CD14-positive monocyte (primary cell): ENCODE results near the gene DHRS7B. TPM values are rescaled to one million over a fixed set of nuclear protein-coding genes. Genes with fewer than 3 reads are reported as not detected.

Source experiments
- DNase-seq, 3 donors: peaks; one replicate each; pipeline ENCODE4 v3.0.0-alpha.2; 2011 to 2022
- H2AFZ ChIP-seq: 2 replicates; pipeline ENCODE4 v1.6.0; 2012; ENCODE audit warnings: mild to moderate bottlenecking, low read depth, low read length, inconsistent platforms; ENCODE audit not compliant: insufficient read depth, poor library complexity, severe bottlenecking
- H3K27ac ChIP-seq, 2 donors: 1 replicate in 1 of 2; 2 replicates in 1 of 2; pipeline ENCODE4 v1.5.1; 2012 to 2013; ENCODE audit warnings: low read length in 2 of 2, control low read depth in 1 of 2, inconsistent platforms in 1 of 2, low read depth in 1 of 2, mild to moderate bottlenecking in 1 of 2
- H3K27me3 ChIP-seq, 2 donors: one replicate each; pipeline versions ENCODE4 v1.6.0 to v1.6.1; 2011 to 2013; ENCODE audit warnings: low read length in 2 of 2; ENCODE audit not compliant: control insufficient read depth in 2 of 2, insufficient read depth in 2 of 2
- H3K36me3 ChIP-seq, 2 donors: replicated peaks in 1 of 2; 1 replicate in 1 of 2; 2 replicates in 1 of 2; pipeline versions ENCODE4 v1.5.1 to v1.6.1; 2012 to 2013; ENCODE audit warnings: low read length in 2 of 2, control low read depth in 1 of 2, inconsistent platforms in 1 of 2, mild to moderate bottlenecking in 1 of 2; ENCODE audit not compliant: insufficient read depth in 2 of 2, control insufficient read depth in 1 of 2
- H3K4me1 ChIP-seq, 2 donors: 1 replicate in 1 of 2; 2 replicates in 1 of 2; pipeline versions ENCODE4 v1.5.1 to v1.6.1; 2012 to 2013; ENCODE audit warnings: low read length in 2 of 2, control low read depth in 1 of 2, inconsistent platforms in 1 of 2, mild to moderate bottlenecking in 1 of 2, moderate library complexity in 1 of 2; ENCODE audit not compliant: insufficient read depth in 2 of 2, control insufficient read depth in 1 of 2
- H3K4me2 ChIP-seq: replicated peaks from 2 replicates; pipeline ENCODE3; 2012; ENCODE audit warnings: low read length, moderate library complexity, mild to moderate bottlenecking; ENCODE audit not compliant: poor library complexity, severe bottlenecking; ENCODE audit errors: extremely low read depth
- H3K4me3 ChIP-seq, 3 experiments: fragments of 200-600 bp in 1 of 3; sonication (generic) in 1 of 3; replicated peaks in 1 of 3; 1 replicate in 2 of 3; 2 replicates in 1 of 3; pipeline ENCODE4 v1.5.1; 2011 to 2013; ENCODE audit warnings: low read length in 3 of 3, mild to moderate bottlenecking in 3 of 3, control low read depth in 2 of 3, low read depth in 2 of 3, inconsistent platforms in 1 of 3, moderate library complexity in 1 of 3
- H3K79me2 ChIP-seq: 2 replicates; pipeline ENCODE4 v1.6.0; 2012; ENCODE audit warnings: mild to moderate bottlenecking, control low read depth, inconsistent platforms, low read length, moderate library complexity; ENCODE audit not compliant: insufficient read depth
- H3K9ac ChIP-seq: 2 replicates; pipeline ENCODE4 v1.6.0; 2017; ENCODE audit warnings: low read length, mild to moderate bottlenecking; ENCODE audit not compliant: insufficient read depth, poor library complexity, severe bottlenecking
- H3K9me3 ChIP-seq, 2 donors: replicated peaks in 1 of 2; 1 replicate in 1 of 2; 2 replicates in 1 of 2; pipeline versions ENCODE4 v1.5.1 to v1.6.1; 2012 to 2013; ENCODE audit warnings: low read length in 2 of 2, control low read depth in 1 of 2; ENCODE audit not compliant: control insufficient read depth in 1 of 2, insufficient read depth in 1 of 2
- H4K20me1 ChIP-seq: 2 replicates; pipeline ENCODE4 v1.6.0; 2012; ENCODE audit warnings: mild to moderate bottlenecking, low read length, control low read depth, moderate library complexity; ENCODE audit not compliant: insufficient read depth
- H3K27ac Mint-ChIP-seq, 7 donors: one replicate each; pipeline ENCODE4 v1.8.0; 2020; ENCODE audit warnings: mild to moderate bottlenecking in 7 of 7, mixed read lengths in 7 of 7, moderate library complexity in 6 of 7, inconsistent platforms in 2 of 7
- H3K27me3 Mint-ChIP-seq, 3 donors: one replicate each; pipeline ENCODE4 v1.8.0; 2021 to 2022; ENCODE audit warnings: low read depth in 3 of 3, mild to moderate bottlenecking in 3 of 3, mixed read lengths in 3 of 3, moderate library complexity in 3 of 3, inconsistent platforms in 1 of 3
- H3K36me3 Mint-ChIP-seq, 2 donors: one replicate each; pipeline ENCODE4 v1.8.0; 2020; ENCODE audit warnings: mixed read lengths in 2 of 2, inconsistent platforms in 1 of 2, mild to moderate bottlenecking in 1 of 2
- H3K4me1 Mint-ChIP-seq: one replicate; pipeline ENCODE4 v1.8.0; 2020; ENCODE audit warnings: mild to moderate bottlenecking, mixed read lengths
- H3K4me3 Mint-ChIP-seq, 2 donors: one replicate each; pipeline ENCODE4 v1.8.0; 2020; ENCODE audit warnings: mild to moderate bottlenecking in 2 of 2, mixed read lengths in 2 of 2, moderate library complexity in 1 of 2
- H3K9me3 Mint-ChIP-seq, 7 donors: one replicate each; pipeline ENCODE4 v1.8.0; 2020 to 2022; ENCODE audit warnings: mixed read lengths in 7 of 7, mild to moderate bottlenecking in 6 of 7, moderate library complexity in 6 of 7, inconsistent platforms in 2 of 7
- WGBS: methylation state at CpG from one replicate; pipeline ENCODE4 v1.1.5; 2013; ENCODE audit warnings: missing lambda C conversion rate; ENCODE audit not compliant: insufficient coverage; 5-methylcytosine and 5-hydroxymethylcytosine counted together
- intact Hi-C, 2 donors: fragments of 100-400 bp; cut with micrococcal nuclease; formaldehyde crosslinking; loops; one replicate each; pipeline versions ENCODE4 v1.15.0 to v1.15.1; 2023
- polyA plus RNA-seq, 3 donors: library from polyadenylated mRNA; depleted of rRNA in 1 of 3; unstranded in 2 of 3; stranded (reverse) in 1 of 3; fragments of 300-500 nt in 2 of 3; fragments of >200 nt in 1 of 3; fragmentation: Illumina TruSeq in 2 of 3; gene quantifications; 1 replicate in 2 of 3; 2 replicates in 1 of 3; pipeline ENCODE4 v1.2.3, GENCODE V29; 2012 to 2021
- TF ChIP-seq, protein P1 (sequence below): fragments of 200-600 bp; IDR thresholded peaks from one replicate; pipeline ENCODE4 v1.8.0; 2022; ENCODE audit warnings: antibody characterized with exemption, mild to moderate bottlenecking

The DHRS7B gene
- polyA plus RNA-seq, 3 donors, result 23.2 to 37.8 (median 33.9) TPM

DNA sequence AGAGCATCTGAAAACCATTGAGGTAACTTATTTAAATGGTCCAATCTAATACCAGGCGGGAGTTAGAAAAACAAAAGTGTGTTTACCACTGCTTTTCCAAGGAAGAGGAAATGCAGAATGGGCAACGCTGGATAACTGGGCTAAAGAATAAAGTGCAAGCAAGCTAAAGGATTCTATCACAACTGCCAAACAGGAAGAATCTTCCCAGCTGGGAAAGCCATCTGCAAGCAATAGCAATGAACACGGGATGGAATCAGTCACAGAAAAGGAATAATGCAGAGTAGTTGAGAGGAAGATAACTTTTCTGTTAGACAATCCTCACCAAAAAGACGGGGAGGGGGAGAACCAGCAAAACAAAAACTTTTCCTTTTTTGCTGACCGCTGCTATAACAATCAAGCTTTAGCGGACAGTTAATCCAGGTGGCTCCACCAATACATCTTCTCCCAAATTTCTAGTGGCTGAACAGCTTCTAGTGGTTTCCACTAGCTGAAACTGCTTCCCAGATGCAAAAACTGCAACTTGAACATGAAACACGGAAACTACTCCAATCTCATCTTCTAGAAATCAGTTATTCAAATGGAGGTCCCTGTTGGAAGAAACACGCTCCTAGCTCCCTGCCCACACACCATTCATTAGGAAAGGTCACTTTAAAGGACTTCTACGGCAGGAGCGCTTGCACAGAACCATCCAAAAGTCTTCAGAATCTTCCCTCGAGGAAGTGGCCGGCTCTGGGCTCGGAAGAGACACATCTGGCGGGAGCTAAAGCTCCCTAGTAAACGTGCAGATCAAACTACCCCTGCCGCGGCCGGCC, 86.3 kb downstream of the DHRS7B start:
- peak overlapping the region; percentile 95 for H3K9ac ChIP-seq
- peaks cover 49 to 60% of the 10 kb centered on the region in 2 donors for H3K4me1 ChIP-seq
- Mint-ChIP-seq H3K4me3 (peak overlapping the region; percentile 87 to 97), H3K36me3 (peaks cover 19 to 38% of the 10 kb centered on the region in 2 donors), H3K27ac (peak overlapping the region; percentile 84 to 98 (median 97)), H3K27me3 (no peaks in the 10 kb centered on the region), H3K9me3 (no peaks in the 10 kb centered on the region), H3K4me1 (peaks cover 57% of the 10 kb centered on the region)
- peak overlapping the region; percentile 81 to 95 (median 93) for H3K4me3 ChIP-seq
- peaks cover 59% of the 10 kb centered on the region for H4K20me1 ChIP-seq
- intact Hi-C loops, result loop anchor here (5.0 kb wide), 4 partner anchors 39 to 171 kb away; partner anchors contain the start of genes NATD1 (in 2 of the 2), DHRS7B (in 1 of the 2) and USP22 (in 1 of the 2)
- WGBS, result 5% methylated on average over 13 of the region's 18 CpGs
- no peaks in the 10 kb centered on the region for H3K27me3 ChIP-seq
- peaks cover 97% of the 10 kb centered on the region for H3K79me2 ChIP-seq
- TF ChIP-seq, protein P1, sequence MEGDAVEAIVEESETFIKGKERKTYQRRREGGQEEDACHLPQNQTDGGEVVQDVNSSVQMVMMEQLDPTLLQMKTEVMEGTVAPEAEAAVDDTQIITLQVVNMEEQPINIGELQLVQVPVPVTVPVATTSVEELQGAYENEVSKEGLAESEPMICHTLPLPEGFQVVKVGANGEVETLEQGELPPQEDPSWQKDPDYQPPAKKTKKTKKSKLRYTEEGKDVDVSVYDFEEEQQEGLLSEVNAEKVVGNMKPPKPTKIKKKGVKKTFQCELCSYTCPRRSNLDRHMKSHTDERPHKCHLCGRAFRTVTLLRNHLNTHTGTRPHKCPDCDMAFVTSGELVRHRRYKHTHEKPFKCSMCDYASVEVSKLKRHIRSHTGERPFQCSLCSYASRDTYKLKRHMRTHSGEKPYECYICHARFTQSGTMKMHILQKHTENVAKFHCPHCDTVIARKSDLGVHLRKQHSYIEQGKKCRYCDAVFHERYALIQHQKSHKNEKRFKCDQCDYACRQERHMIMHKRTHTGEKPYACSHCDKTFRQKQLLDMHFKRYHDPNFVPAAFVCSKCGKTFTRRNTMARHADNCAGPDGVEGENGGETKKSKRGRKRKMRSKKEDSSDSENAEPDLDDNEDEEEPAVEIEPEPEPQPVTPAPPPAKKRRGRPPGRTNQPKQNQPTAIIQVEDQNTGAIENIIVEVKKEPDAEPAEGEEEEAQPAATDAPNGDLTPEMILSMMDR, result no peak
- H2AFZ ChIP-seq, result peak overlapping the region; percentile 86
- peaks cover 23 to 32% of the 10 kb centered on the region in 2 donors for H3K36me3 ChIP-seq
- H3K27ac ChIP-seq, result peak overlapping the region; percentile 93
- no peaks in the 10 kb centered on the region for H3K9me3 ChIP-seq
- peak overlapping the region; percentile 88 for H3K4me2 ChIP-seq
- DNase-seq, result no peak

DNA sequence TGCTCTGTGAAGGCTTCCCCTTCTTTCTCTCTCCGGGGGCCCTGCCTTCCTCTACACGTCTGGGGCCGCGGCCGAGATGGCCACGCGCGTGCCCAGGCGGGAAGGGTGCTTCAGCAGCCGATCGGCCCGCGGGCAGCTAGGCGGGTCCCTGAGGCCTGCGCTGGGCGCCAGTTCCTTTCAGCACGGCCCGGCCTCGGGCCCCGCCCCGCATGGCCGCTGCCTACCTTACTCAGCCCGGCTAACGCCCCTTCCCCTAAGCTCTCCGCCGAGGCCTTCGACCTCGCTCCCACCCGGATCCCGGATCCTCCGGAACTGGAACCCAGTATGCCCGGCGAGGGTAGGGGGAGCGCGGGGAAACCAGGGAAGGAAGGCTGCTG, 86.9 kb downstream of the DHRS7B start:
- peaks cover 53% of the 10 kb centered on the region for H4K20me1 ChIP-seq
- peaks cover 63% of the 10 kb centered on the region for H3K4me1 Mint-ChIP-seq
- intact Hi-C loops, result loop anchor here (5.0 kb wide), 4 partner anchors 39 to 171 kb away; partner anchors contain the start of genes NATD1 (in 2 of the 2), DHRS7B (in 1 of the 2) and USP22 (in 1 of the 2)
- H3K9me3 Mint-ChIP-seq, result no peaks in the 10 kb centered on the region
- peaks cover 97% of the 10 kb centered on the region for H3K79me2 ChIP-seq
- peak overlapping the region; percentile 87 to 97 for H3K4me3 Mint-ChIP-seq
- no peaks in the 10 kb centered on the region for H3K27me3 ChIP-seq
- no peaks in the 10 kb centered on the region for H3K9me3 ChIP-seq
- peaks cover 16 to 34% of the 10 kb centered on the region in 2 donors for H3K36me3 Mint-ChIP-seq
- peak overlapping the region; percentile 81 to 95 (median 93) for H3K4me3 ChIP-seq
- peaks cover 18 to 26% of the 10 kb centered on the region in 2 donors for H3K36me3 ChIP-seq
- WGBS, result under 1% methylated on average over 35 of the region's 35 CpGs
- peak overlapping the region; percentile 88 for H3K4me2 ChIP-seq
- peaks cover 51 to 66% of the 10 kb centered on the region in 2 donors for H3K4me1 ChIP-seq
- peak overlapping the region; percentile 86 for H2AFZ ChIP-seq
- H3K27ac ChIP-seq, result peak overlapping the region; percentile 93
- H3K9ac ChIP-seq, result peak overlapping the region; percentile 95
- TF ChIP-seq, protein P1, result no peak
- peak; percentile 62 to 67 (median 66) for DNase-seq
- no peaks in the 10 kb centered on the region for H3K27me3 Mint-ChIP-seq
- H3K27ac Mint-ChIP-seq, result peak overlapping the region; percentile 84 to 98 (median 97)
